Psoas muscle (tissue), 8 donors: ENCODE data around the gene B4GALNT2. TPM values are rescaled to one million over a fixed set of nuclear protein-coding genes. Genes with fewer than 3 reads are reported as not detected.

Experiments used
- ATAC-seq, 4 donors: fragments of 200-7000 bp; cut with Tn5 transposase; one replicate each; pipeline ENCODE4 v1.9.1; 2020; ENCODE audit warnings: moderate library complexity in 3 of 4, mild to moderate bottlenecking in 2 of 4
- DNase-seq, 2 donors: peaks; one replicate each; pipeline ENCODE4 v3.0.0-alpha.2; 2020
- H3K27ac ChIP-seq: fragments of 200-600 bp; one replicate; pipeline ENCODE4 v1.8.0; 2022
- H3K27me3 ChIP-seq, 3 donors: fragments of 200-600 bp in 1 of 3; one replicate each; pipeline versions ENCODE4 v1.6.1 to v1.8.0; 2013 to 2022; ENCODE audit warnings: low read length in 2 of 3, mild to moderate bottlenecking in 2 of 3, moderate library complexity in 1 of 3; ENCODE audit not compliant: insufficient read depth in 3 of 3
- H3K36me3 ChIP-seq, 2 donors: fragments of 200-600 bp in 1 of 2; one replicate each; pipeline versions ENCODE4 v1.6.1 to v1.8.0; 2013 to 2022; ENCODE audit warnings: low read depth in 1 of 2, mild to moderate bottlenecking in 1 of 2, moderate library complexity in 1 of 2; ENCODE audit not compliant: insufficient read depth in 1 of 2
- H3K4me1 ChIP-seq: fragments of 200-600 bp; one replicate; pipeline ENCODE4 v1.8.0; 2022
- H3K4me3 ChIP-seq: fragments of 200-600 bp; one replicate; pipeline ENCODE4 v1.8.0; 2022; ENCODE audit warnings: mild to moderate bottlenecking
- H3K9me3 ChIP-seq: fragments of 200-600 bp; one replicate; pipeline ENCODE4 v1.8.0; 2022
- WGBS, 3 donors: extraction: QIAGEN DNeasy Blood & Tissue Kit; methylation state at CpG; one replicate each; pipeline versions ENCODE4 v1.1.6 to v1.1.7; 2013; 5-methylcytosine and 5-hydroxymethylcytosine counted together
- intact Hi-C, 2 donors: fragments of 100-400 bp; cut with DNase I; formaldehyde crosslinking; loops; one replicate each; pipeline versions ENCODE4 v1.11.0 to v1.14.2; 2022
- polyA plus RNA-seq, 3 donors: library from polyadenylated mRNA; stranded (reverse); fragments of 200-250 nt; gene quantifications; one replicate each; pipeline ENCODE4 v1.2.3, GENCODE V29; 2013
- total RNA-seq, 4 donors: library from RNA; stranded (reverse); fragmentation: NEBNext Ultra II Directional in 2 of 4; extraction: Animal tissue kit (Norgen Biotek cat#: 25700) in 2 of 4; gene quantifications; one replicate each; pipeline versions ENCODE4 v1.2.1 to v1.2.4, GENCODE V29; 2021 to 2023
- TF ChIP-seq, protein P1 (sequence below): fragments of 200-600 bp; IDR thresholded peaks from one replicate; pipeline ENCODE4 v1.8.0; 2022; ENCODE audit warnings: antibody characterized with exemption
- donor health status: healthy with polysubstance abuse.
- donor health status: DM: no; HTN: no; CAD: no; lungs with moderate emphysema.
- donor health status: Bipolar disorder and iron deficiency.
- donor health status: healthy.
- donor health status: DM: yes; HTN: yes; CAD: no.
- donor health status: DM: no; HTN: no; CAD: no.
- donor health status: DM: no; HTN: no; CAD: no.
- donor health status: DM: yes; HTN: yes; CAD: no.

Gene B4GALNT2
- total and polyA plus RNA-seq, 7 donors, result under 0.01 to 0.04 TPM; not detected in 5

DNA sequence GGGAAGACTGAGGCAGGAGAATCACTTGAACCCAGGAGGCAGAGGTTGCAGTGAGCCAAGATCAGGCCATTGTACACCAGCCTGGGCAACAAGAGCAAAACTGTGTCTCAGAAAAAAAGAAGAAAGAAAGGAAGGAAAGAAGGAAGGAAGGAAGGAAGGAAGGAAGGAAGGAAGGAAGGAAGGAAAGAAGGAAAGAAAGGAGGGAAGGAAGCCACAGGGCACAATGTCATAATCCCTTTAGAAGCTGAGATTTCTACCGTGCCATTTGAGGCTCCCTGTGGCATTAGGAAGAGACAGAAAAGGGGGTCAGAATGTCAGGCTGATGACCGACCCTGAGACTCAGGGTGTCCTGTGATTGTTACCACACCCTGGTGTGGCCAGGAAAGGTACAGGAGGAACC lies 71.2 kb downstream of the B4GALNT2 start:
- H3K4me1 ChIP-seq, result no peaks in the 10 kb centered on the region
- TF ChIP-seq, protein P1, sequence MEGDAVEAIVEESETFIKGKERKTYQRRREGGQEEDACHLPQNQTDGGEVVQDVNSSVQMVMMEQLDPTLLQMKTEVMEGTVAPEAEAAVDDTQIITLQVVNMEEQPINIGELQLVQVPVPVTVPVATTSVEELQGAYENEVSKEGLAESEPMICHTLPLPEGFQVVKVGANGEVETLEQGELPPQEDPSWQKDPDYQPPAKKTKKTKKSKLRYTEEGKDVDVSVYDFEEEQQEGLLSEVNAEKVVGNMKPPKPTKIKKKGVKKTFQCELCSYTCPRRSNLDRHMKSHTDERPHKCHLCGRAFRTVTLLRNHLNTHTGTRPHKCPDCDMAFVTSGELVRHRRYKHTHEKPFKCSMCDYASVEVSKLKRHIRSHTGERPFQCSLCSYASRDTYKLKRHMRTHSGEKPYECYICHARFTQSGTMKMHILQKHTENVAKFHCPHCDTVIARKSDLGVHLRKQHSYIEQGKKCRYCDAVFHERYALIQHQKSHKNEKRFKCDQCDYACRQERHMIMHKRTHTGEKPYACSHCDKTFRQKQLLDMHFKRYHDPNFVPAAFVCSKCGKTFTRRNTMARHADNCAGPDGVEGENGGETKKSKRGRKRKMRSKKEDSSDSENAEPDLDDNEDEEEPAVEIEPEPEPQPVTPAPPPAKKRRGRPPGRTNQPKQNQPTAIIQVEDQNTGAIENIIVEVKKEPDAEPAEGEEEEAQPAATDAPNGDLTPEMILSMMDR, result no peak
- 65 to 68% (median 68%) methylated on average over 2 of the region's 2 CpGs for WGBS, 3 donors

DNA sequence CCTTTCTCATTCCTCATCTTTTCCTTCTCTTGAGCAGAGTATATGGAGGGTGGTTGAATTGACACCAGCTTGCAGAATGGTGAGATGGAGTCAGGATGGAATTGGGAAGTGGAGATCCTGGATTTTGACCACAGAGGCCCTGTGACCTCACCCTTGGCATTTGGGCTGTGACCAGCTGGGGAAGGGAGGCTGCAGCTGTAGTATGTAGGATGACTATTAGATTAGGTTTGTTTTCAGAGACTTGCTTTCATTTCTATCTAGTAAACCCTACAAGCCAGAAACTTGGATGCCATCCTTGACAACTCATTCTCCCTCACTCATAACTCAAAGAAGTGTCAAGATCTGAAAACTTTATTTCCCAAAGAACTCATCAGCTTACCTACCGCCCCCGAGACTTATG lies 71.9 kb downstream of the B4GALNT2 start:
- Histone ChIP-seq H3K27ac (no peak overlapping the region), H3K4me3 (no peak overlapping the region), H3K27me3 (peaks cover 0 to 10% (median 8%) of the 10 kb centered on the region in 3 donors), H3K9me3 (no peaks in the 10 kb centered on the region), H3K36me3 (no peaks in the 10 kb centered on the region), H3K4me1 (no peaks in the 10 kb centered on the region)
- TF ChIP-seq, protein P1, result no peak
- ATAC-seq, result no peak
- no peak for DNase-seq
- WGBS, 3 donors, result 93 to 99% (median 97%) methylated on average over 2 of the region's 2 CpGs
- intact Hi-C loops, result no loop called here

More for the DNA sequence above, 71.2 kb downstream of the B4GALNT2 start:
- Histone ChIP-seq H3K27me3 (peaks cover 0 to 3% (median 3%) of the 10 kb centered on the region in 3 donors), H3K4me3 (no peak overlapping the region), H3K27ac (no peak overlapping the region), H3K9me3 (no peaks in the 10 kb centered on the region), H3K36me3 (no peaks in the 10 kb centered on the region)
- DNase-seq (no peak), ATAC-seq (no peak)
- intact Hi-C loops, result no loop called here

DNA sequence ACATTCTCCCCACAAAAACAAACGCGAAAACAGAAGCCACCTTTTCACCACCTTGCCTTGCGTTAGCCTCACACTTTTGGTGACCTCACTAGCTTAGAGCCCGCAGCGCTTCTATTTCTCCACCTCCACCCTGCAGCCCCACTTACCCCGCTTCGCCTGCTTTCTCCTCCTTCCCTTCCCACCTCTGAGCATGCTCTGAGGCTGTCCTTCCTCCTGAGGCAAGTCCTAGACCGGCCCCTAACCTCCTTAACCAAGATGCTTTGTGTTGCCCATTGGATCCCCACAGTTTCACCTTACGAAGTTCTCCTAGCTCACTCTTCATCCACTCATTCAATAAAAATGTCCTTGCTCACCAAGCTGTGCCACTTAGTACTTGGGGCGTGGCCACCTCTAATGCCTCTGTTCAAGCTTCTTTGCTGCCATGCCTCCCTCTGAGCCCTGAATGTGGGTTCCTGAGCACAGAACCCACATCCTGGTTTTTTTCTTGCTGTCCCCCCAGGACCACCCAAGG lies 76.5 kb downstream of the B4GALNT2 start:
- Histone ChIP-seq H3K4me3 (no peak overlapping the region), H3K9me3 (no peaks in the 10 kb centered on the region), H3K36me3 (no peaks in the 10 kb centered on the region), H3K27ac (no peak overlapping the region), H3K4me1 (no peaks in the 10 kb centered on the region), H3K27me3 (peaks cover 0 to 35% (median 17%) of the 10 kb centered on the region in 3 donors)
- 79 to 83% (median 80%) methylated on average over 10 of the region's 10 CpGs for WGBS, 3 donors
- no peak for ATAC-seq
- no peak for DNase-seq
- intact Hi-C loops, result no loop called here
- TF ChIP-seq, protein P1, result no peak

DNA sequence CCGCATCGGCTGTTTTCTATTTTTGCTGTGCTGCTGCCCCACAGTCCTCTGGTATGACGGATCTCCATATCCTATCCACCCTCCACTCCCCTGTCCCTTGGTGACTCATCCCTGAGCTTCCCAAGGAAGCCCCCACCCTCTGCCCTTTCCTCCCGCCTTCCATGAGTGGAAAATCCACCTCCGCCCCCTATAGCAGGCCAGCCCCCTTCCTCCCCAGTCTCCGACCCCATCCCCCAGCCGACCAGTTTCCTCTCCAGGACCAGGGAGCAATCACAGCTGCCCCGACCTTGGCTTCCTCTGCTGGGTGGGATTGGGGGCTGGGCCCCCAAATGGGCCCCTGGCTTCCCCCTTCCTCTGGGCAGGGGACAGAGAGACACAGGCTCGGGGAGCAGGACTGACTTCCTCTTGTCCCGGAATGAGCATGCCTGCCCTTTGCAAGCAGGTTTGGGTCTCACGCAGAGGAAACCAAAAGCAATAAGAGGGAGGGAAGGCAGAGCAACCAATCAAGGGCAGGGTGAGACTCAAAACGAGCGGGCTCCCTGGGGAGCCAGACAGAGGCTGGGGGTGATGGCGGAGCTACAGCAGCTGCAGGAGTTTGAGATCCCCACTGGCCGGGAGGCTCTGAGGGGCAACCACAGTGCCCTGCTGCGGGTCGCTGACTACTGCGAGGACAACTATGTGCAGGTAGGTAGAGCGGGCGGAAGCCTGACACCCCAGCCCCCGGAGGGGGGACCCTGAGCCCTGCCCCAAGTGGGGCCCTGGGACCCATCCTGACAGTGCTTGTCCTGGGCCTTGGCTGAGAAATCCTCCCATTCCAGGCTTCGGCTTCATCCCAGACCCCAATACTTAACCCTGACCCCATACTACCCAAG lies 77.8 kb downstream of the B4GALNT2 start, which contains the start of the genes ABI3 and GNGT2:
Gene ABI3 (plus strand): TSS at position 550 of the 872 bp plus-strand sequence. CDS start 18 bp downstream, at position 568.
Gene GNGT2 (minus strand): TSS at position 417 of the 872 bp plus-strand sequence. CDS start 3,152 bp downstream, outside the sequence.
- Histone ChIP-seq H3K4me3 (peak within 1 kb of the TSS; percentile 48), H3K9me3 (no peaks in the 10 kb centered on the region), H3K36me3 (no peaks in the 10 kb centered on the region), H3K27me3 (peaks cover 0 to 35% (median 17%) of the 10 kb centered on the region in 3 donors), H3K27ac (peak within 1 kb of the TSS; percentile 36), H3K4me1 (no peaks in the 10 kb centered on the region)
- TF ChIP-seq, protein P1, result no peak
- DNase-seq (peak; percentile 43 to 58), ATAC-seq (peak in 3 of 4 donors; percentile 39 to 65 (median 50))
- 13 to 24% (median 21%) methylated on average over 21 to 22 of the region's 22 CpGs for WGBS, 3 donors
- intact Hi-C loops, result no loop called here
